ENCODE results near the gene ZNF783.

Gene ZNF783

GRCh38 chr7:149252378-149252777 is 9.6 kb upstream of the ZNF783 start:
- Histone ChIP-seq H3K27ac (ENCODE audit: low read depth, low read length) (no peak overlapping the region), H3K9ac (ENCODE audit: low read length) (no peak overlapping the region), H3K36me3 (ENCODE audit: low read length) (0 out of 2 replicates have a peak, but pooled peaks cover 10% of the 10 kb centered on the region), H3K79me2 (ENCODE audit: insufficient read depth, low read length) (peaks cover 7% of the 10 kb centered on the region), H3K9me3 (ENCODE audit: insufficient read depth, low read length) (no peaks in the 10 kb centered on the region), H3K27me3 (ENCODE audit: low read length) (no peaks in the 10 kb centered on the region), H3K4me2 (ENCODE audit: low read depth, low read length, poor library complexity, severe bottlenecking) (no peak overlapping the region), H3K9me2 (replicated peaks; ENCODE audit: insufficient read depth, low read length) (no peaks in the 10 kb centered on the region), H4K20me1 (ENCODE audit: low read depth, low read length) (no peaks in the 10 kb centered on the region), H2AFZ (ENCODE audit: low read depth, low read length, severe bottlenecking) (no peak overlapping the region), H3K4me3 (ENCODE audit: insufficient read depth, low read length, poor library complexity, severe bottlenecking) (no peak overlapping the region), H3F3A (ENCODE audit: insufficient read depth) (no peaks in the 10 kb centered on the region)
- no peak for TF ChIP-seq CTCF (IDR thresholded peaks at IDR 0.05; ENCODE audit: insufficient read depth, low read length, poor library complexity, severe bottlenecking)
- TF ChIP-seq EZH2phosphoT487 (conservative IDR thresholded peaks at IDR 0.05; ENCODE audit: low read length) = no peak

GRCh38 chr7:149253665-149254064 is 8.3 kb upstream of the ZNF783 start:
- TF ChIP-seq CTCF (IDR thresholded peaks at IDR 0.05; ENCODE audit: insufficient read depth, low read length, poor library complexity, severe bottlenecking) = no peak
- no peak for TF ChIP-seq EZH2phosphoT487 (conservative IDR thresholded peaks at IDR 0.05; ENCODE audit: low read length)
- H3K36me3 ChIP-seq (ENCODE audit: low read length) = 0 out of 2 replicates have a peak, but pooled peaks cover 10% of the 10 kb centered on the region

GRCh38 chr7:149254181-149254858 is 7.7 kb upstream of the ZNF783 start:
- no peaks in the 10 kb centered on the region for H3K79me2 ChIP-seq (ENCODE audit: insufficient read depth, low read length)
- H2AFZ ChIP-seq (ENCODE audit: low read depth, low read length, severe bottlenecking) = no peak overlapping the region
- no peak overlapping the region for H3K4me3 ChIP-seq (ENCODE audit: insufficient read depth, low read length, poor library complexity, severe bottlenecking)
- H3K9me3 ChIP-seq (ENCODE audit: insufficient read depth, low read length) = no peaks in the 10 kb centered on the region
- no peak overlapping the region for H3K27ac ChIP-seq (ENCODE audit: low read depth, low read length)
- no peak for TF ChIP-seq EZH2phosphoT487 (conservative IDR thresholded peaks at IDR 0.05; ENCODE audit: low read length)
- no peak for TF ChIP-seq CTCF (IDR thresholded peaks at IDR 0.05; ENCODE audit: insufficient read depth, low read length, poor library complexity, severe bottlenecking)
- 0 out of 2 replicates have a peak, but pooled peaks cover 10% of the 10 kb centered on the region for H3K36me3 ChIP-seq (ENCODE audit: low read length)
- no peaks in the 10 kb centered on the region for H3F3A ChIP-seq (ENCODE audit: insufficient read depth)
- H3K27me3 ChIP-seq (ENCODE audit: low read length) = no peaks in the 10 kb centered on the region
- H3K9ac ChIP-seq (ENCODE audit: low read length) = no peak overlapping the region
- no peaks in the 10 kb centered on the region for H4K20me1 ChIP-seq (ENCODE audit: low read depth, low read length)
- no peak overlapping the region for H3K4me2 ChIP-seq (ENCODE audit: low read depth, low read length, poor library complexity, severe bottlenecking)
- no peaks in the 10 kb centered on the region for H3K9me2 ChIP-seq (replicated peaks; ENCODE audit: insufficient read depth, low read length)

More at GRCh38 chr7:149253665-149254064, 8.3 kb upstream of the ZNF783 start:
- no peak overlapping the region for H3K4me2 ChIP-seq (ENCODE audit: low read depth, low read length, poor library complexity, severe bottlenecking)
- H3K9me3 ChIP-seq (ENCODE audit: insufficient read depth, low read length) = no peaks in the 10 kb centered on the region
- H3K9ac ChIP-seq (ENCODE audit: low read length) = no peak overlapping the region
- H4K20me1 ChIP-seq (ENCODE audit: low read depth, low read length) = no peaks in the 10 kb centered on the region
- H3K27ac ChIP-seq (ENCODE audit: low read depth, low read length) = no peak overlapping the region
- H3K27me3 ChIP-seq (ENCODE audit: low read length) = no peaks in the 10 kb centered on the region
- no peak overlapping the region for H2AFZ ChIP-seq (ENCODE audit: low read depth, low read length, severe bottlenecking)
- H3K4me3 ChIP-seq (ENCODE audit: insufficient read depth, low read length, poor library complexity, severe bottlenecking) = no peak overlapping the region
- H3K79me2 ChIP-seq (ENCODE audit: insufficient read depth, low read length) = no peaks in the 10 kb centered on the region; the same call in 1 of the 2 replicates
- H3K9me2 ChIP-seq (replicated peaks; ENCODE audit: insufficient read depth, low read length) = no peaks in the 10 kb centered on the region
- H3F3A ChIP-seq (ENCODE audit: insufficient read depth) = no peaks in the 10 kb centered on the region

Data from SU-DHL-6 (cell line).